Heart left ventricle (tissue), 16 donors: ENCODE data around the gene PDZD4. TPM values are rescaled to one million over a fixed set of nuclear protein-coding genes. Genes with fewer than 3 reads are reported as not detected.

Experiments
- ATAC-seq, 4 donors: fragments of 200-7000 bp; cut with Tn5 transposase; one replicate each; pipeline ENCODE4 v1.9.1; 2020 to 2022; ENCODE audit warnings: moderate library complexity in 4 of 4, mild to moderate bottlenecking in 3 of 4, moderate number of reproducible peaks in 1 of 4
- DNase-seq, 5 donors: peaks; one replicate each; pipeline ENCODE4 v3.0.0-alpha.2; 2020
- H3K27ac ChIP-seq, 12 donors: fragments of 200-600 bp; sonication (generic) in 4 of 12; one replicate each; pipeline versions ENCODE4 v1.5.0 to v1.8.0; 2016 to 2022; ENCODE audit warnings: mild to moderate bottlenecking in 2 of 12
- H3K27me3 ChIP-seq, 9 donors: fragments of 200-600 bp; sonication (generic) in 2 of 9; one replicate each; pipeline versions ENCODE4 v1.5.1 to v1.8.0; 2016 to 2022; ENCODE audit warnings: mild to moderate bottlenecking in 3 of 9
- H3K36me3 ChIP-seq, 9 donors: fragments of 200-600 bp; sonication (generic) in 2 of 9; one replicate each; pipeline versions ENCODE4 v1.5.0 to v1.8.0; 2018 to 2022; ENCODE audit warnings: mild to moderate bottlenecking in 2 of 9
- H3K4me1 ChIP-seq, 12 donors: fragments of 200-600 bp; sonication (generic) in 4 of 12; one replicate each; pipeline versions ENCODE4 v1.5.0 to v1.8.0; 2016 to 2022; ENCODE audit warnings: mild to moderate bottlenecking in 3 of 12
- H3K4me3 ChIP-seq, 12 donors: fragments of 200-600 bp; sonication (generic) in 4 of 12; one replicate each; pipeline versions ENCODE4 v1.5.0 to v1.8.0; 2017 to 2022; ENCODE audit warnings: mild to moderate bottlenecking in 9 of 12, moderate library complexity in 4 of 12
- H3K9me3 ChIP-seq, 12 donors: fragments of 200-600 bp; sonication (generic) in 4 of 12; one replicate each; pipeline versions ENCODE4 v1.5.0 to v1.8.0; 2016 to 2022; ENCODE audit warnings: mild to moderate bottlenecking in 1 of 12
- CTCF ChIP-seq, 12 donors: fragments of 200-600 bp; sonication (generic) in 4 of 12; IDR thresholded peaks; one replicate each; pipeline versions ENCODE4 v1.5.0 to v1.8.0; 2018 to 2022; ENCODE audit warnings: antibody characterized with exemption in 12 of 12, mild to moderate bottlenecking in 5 of 12
- POLR2A ChIP-seq, 2 donors: fragments of 450-650 bp; IDR thresholded peaks; one replicate each; pipeline ENCODE4 v1.6.1; 2017; ENCODE audit warnings: antibody characterized with exemption in 2 of 2, mild to moderate bottlenecking in 2 of 2, moderate library complexity in 2 of 2
- WGBS, 4 donors: extraction: QIAGEN DNeasy Blood & Tissue Kit in 2 of 4; methylation state at CpG; one replicate each; pipeline versions ENCODE4 v1.1.5 to v1.1.7; 2013 to 2018; 5-methylcytosine and 5-hydroxymethylcytosine counted together
- intact Hi-C, 10 donors: fragments of 100-400 bp; cut with DNase I; formaldehyde crosslinking; loops; one replicate each; pipeline versions ENCODE4 v1.11.1 to v1.14.2; 2022
- polyA plus RNA-seq, 2 donors: library from polyadenylated mRNA; stranded (reverse); fragments of 200-250 nt; gene quantifications; one replicate each; pipeline ENCODE4 v1.2.3, GENCODE V29; 2013
- total RNA-seq, 9 donors: library from RNA; depleted of rRNA in 2 of 9; stranded (reverse); fragments of >200 nt in 2 of 9; fragmentation: NEBNext Ultra II Directional in 3 of 9; extraction: Animal tissue kit (Norgen Biotek cat#: 25700) in 3 of 9; gene quantifications; one replicate each; pipeline versions ENCODE4 v1.1.0 to v1.2.4, GENCODE V29; 2016 to 2023
- donor health status: ischemic (EF 13 %, LVEDD 7.1; RV severe dilation, severe dysfunction).
- donor health status: healthy with polysubstance abuse.
- donor health status: DM: no; HTN: yes; CAD: no.
- donor health status: DM: no; HTN: no; CAD: no.
- donor health status: ischemic (EF 25% LVEDD 6.9; RV normal size, moderate dysfunction).
- donor health status: ischemic (EF 25% LVEDD 5.7; RV mildly dilated, moderate dysfunction).
- donor health status: healthy.
- donor health status: DM: yes; HTN: yes; CAD: no.
- donor health status: ischemic (EF 35%, LVEDD 5.7; RV mildly dilated, moderate dysfunction).
- donor health status: nonischemic (EF 11% LVEDD 7.7; RV severe dilation, severe dysfunction).
- donor health status: DM: yes; HTN: yes; CAD: no.
- donor health status: PGD.
- donor health status: ischemic (EF 29% LVEDD 5.4; RV normal size, mild dysfunction).
- donor health status: nonischemic (EF 23%, LVEDD 6.1; RV moderate dilation, normal function).

Gene PDZD4
- total and polyA plus RNA-seq, 11 donors: 1.7 to 4.0 (median 2.4) TPM

- H3K4me1 ChIP-seq: peaks cover 0 to 37% (median 20%) of the 10 kb centered on the region in 12 donors
- peaks cover 0 to 36% (median 0%) of the 10 kb centered on the region in 12 donors for H3K9me3 ChIP-seq
- peaks cover 0 to 25% (median 10%) of the 10 kb centered on the region in 9 donors for H3K36me3 ChIP-seq
- WGBS, 4 donors: 5 to 45% (median 22%) methylated on average over 34 to 47 of the region's 47 CpGs
- peak overlapping the region; percentile 46 to 91 (median 74) for H3K4me3 ChIP-seq
- DNase-seq: no peak
- peak in 2 of 4 donors; percentile 1 for ATAC-seq
- TF ChIP-seq POLR2A (IDR thresholded peaks at IDR 0.05): no peak
- TF ChIP-seq CTCF (IDR thresholded peaks at IDR 0.05): no peak
- intact Hi-C loops: loop anchor here in 3 of 10 donors (5.0 to 10.0 kb wide), 2 partner anchors 130 to 132 kb away; partner anchors contain the start of gene ARHGAP4 (in 3 of the 3)
- peak overlapping the region in 11 of 12 donors; percentile 85 to 98 (median 96) for H3K27ac ChIP-seq
- peaks cover 0 to 4% (median 0%) of the 10 kb centered on the region in 9 donors for H3K27me3 ChIP-seq
Observed at GRCh38 chrX:153794897-153795816, 35.2 kb downstream of the PDZD4 start.

DNA sequence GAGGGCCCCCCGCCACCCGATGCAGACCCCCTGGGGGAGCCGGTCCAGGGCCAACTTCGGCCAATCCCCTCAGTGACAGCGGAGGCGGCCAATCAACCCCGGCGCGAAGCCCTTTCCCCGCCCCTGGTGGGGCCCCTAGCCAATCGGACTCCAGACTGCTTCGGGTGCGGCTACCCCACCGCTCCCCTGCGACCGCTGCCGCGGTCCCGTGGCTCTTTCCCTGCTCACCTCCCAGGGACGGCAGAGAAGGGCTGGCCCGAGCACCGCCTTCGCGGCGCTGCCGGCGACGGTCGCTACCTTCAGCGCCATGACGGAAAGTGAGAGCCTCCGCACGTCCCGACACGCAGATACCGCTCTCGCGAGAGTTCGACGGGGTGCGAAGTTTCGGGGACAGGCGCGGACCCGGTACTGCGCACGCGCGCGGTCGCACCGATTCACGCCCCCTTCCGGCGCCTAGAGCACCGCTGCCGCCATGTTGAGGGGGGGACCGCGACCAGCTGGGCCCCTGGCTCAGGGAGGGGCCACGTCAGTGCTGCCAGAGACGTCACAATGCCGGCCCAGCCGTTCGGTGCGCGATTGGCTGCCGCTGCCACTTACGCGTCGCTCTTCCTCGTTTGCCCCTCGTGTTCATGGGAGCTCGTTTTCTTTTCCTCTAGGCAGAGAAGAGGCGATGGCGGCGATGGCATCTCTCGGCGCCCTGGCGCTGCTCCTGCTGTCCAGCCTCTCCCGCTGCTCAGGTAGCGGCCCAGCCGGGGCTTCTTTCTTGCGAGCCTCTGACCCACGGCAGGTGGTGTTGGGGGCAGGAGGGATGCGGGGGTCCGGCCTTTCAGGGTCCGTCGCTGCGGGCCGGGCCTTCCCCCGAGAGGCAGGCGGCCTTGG is 36.1 kb downstream of the PDZD4 start, which contains the start of the genes IDH3G and SSR4:
Gene IDH3G (minus strand): TSS at position 358 of the 879 bp plus-strand sequence. CDS start 49 bp downstream, at position 309.
Gene SSR4 (plus strand): TSS at position 651 of the 879 bp plus-strand sequence. CDS start 20 bp downstream, at position 671.
- ATAC-seq: peak; percentile 94 to 97 (median 96)

DNA sequence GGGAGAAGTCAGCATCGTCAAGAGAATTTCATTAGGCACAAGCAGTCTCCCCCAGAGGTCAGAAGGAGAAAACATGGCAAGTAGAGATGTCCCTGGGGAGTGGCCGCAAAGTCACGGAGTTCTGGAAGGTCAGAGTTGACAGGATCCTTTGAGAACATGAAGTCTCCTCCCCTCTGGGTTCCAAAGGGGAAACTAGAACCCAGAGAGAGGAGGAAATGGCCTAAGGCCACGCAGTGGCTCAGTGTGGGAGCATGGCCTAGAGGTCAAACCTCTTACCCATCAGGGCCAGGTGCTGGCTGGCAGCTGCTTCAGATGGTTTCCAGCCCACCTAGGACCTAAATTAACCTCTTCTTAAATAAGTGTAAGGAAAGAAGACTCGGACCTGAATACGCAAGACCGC is 37.1 kb downstream of the PDZD4 start:
- Histone ChIP-seq H3K4me1 (peaks cover 0 to 37% (median 20%) of the 10 kb centered on the region in 12 donors), H3K4me3 (peak overlapping the region; percentile 46 to 91 (median 74)), H3K27ac (peak overlapping the region; percentile 86 to 99 (median 96)), H3K27me3 (peaks cover 0 to 4% (median 0%) of the 10 kb centered on the region in 9 donors), H3K9me3 (peaks cover 0 to 36% (median 0%) of the 10 kb centered on the region in 12 donors), H3K36me3 (peaks cover 0 to 32% (median 21%) of the 10 kb centered on the region in 9 donors)
- DNase-seq (no peak), ATAC-seq (peak in 1 of 4 donors; percentile 6)
- TF ChIP-seq POLR2A (IDR thresholded peaks at IDR 0.05) (no peak), CTCF (IDR thresholded peaks at IDR 0.05) (no peak)
- WGBS, 4 donors: 4 to 46% (median 26%) methylated on average over 7 of the region's 7 CpGs
- intact Hi-C loops: loop anchor here in 3 of 10 donors (5.0 to 10.0 kb wide), 2 partner anchors 132 to 134 kb away; partner anchors contain the start of gene ARHGAP4 (in 3 of the 3)

More for the DNA sequence above, 36.1 kb downstream of the PDZD4 start, which contains the start of the genes IDH3G and SSR4:
- peaks cover 0 to 31% (median 17%) of the 10 kb centered on the region in 9 donors for H3K36me3 ChIP-seq
- H3K9me3 ChIP-seq: peaks cover 0 to 36% (median 0%) of the 10 kb centered on the region in 12 donors
- H3K4me1 ChIP-seq: peaks cover 0 to 37% (median 20%) of the 10 kb centered on the region in 12 donors
- H3K27me3 ChIP-seq: peaks cover 0 to 4% (median 0%) of the 10 kb centered on the region in 9 donors
- peak; percentile 92 to 96 (median 93) for DNase-seq
- TF ChIP-seq POLR2A (IDR thresholded peaks at IDR 0.05) (peak in 1 of 2 donors; percentile 46), CTCF (IDR thresholded peaks at IDR 0.05) (peak in 8 of 12 donors; percentile 9 to 58 (median 33))
- intact Hi-C loops: loop anchor here in 3 of 10 donors (5.0 to 10.0 kb wide), 2 partner anchors 131 to 133 kb away; partner anchors contain the start of gene ARHGAP4 (in 3 of the 3)
- WGBS, 4 donors: 0 to 39% (median 16%) methylated on average over 48 to 92 of the region's 92 CpGs
- H3K27ac ChIP-seq: peak within 1 kb of the TSS; percentile 86 to 99 (median 96)
- peak within 1 kb of the TSS; percentile 46 to 91 (median 74) for H3K4me3 ChIP-seq
